ENCODE data around the gene TMEM120B.
A peak's percentile ranks its signal among the peaks of the same experiment; 100 is the strongest.
"Not testable (repeated sequence)": the region's sequence is repeated elsewhere in the genome, so short reads cannot be mapped to it uniquely, and the experiment has no call there.

TMEM120B gene

GRCh38 chr12:121701667-121702277, 10.8 kb upstream of the TMEM120B start:
- TF ChIP-seq CTCF (conservative IDR thresholded peaks at IDR 0.05) (no peak), ZFX (IDR thresholded peaks at IDR 0.05) (no peak)
- H3K27ac ChIP-seq: no peak overlapping the region

GRCh38 chr12:121702944-121703343, 9.6 kb upstream of the TMEM120B start:
- H3K27ac ChIP-seq: no peak overlapping the region
- TF ChIP-seq CTCF (conservative IDR thresholded peaks at IDR 0.05): no peak
- TF ChIP-seq ZFX (IDR thresholded peaks at IDR 0.05): no peak

GRCh38 chr12:121705514-121705913, 7.0 kb upstream of the TMEM120B start:
- no peak overlapping the region for H3K27ac ChIP-seq
- TF ChIP-seq ZFX (IDR thresholded peaks at IDR 0.05) (no peak), CTCF (conservative IDR thresholded peaks at IDR 0.05) (no peak)

GRCh38 chr12:121708313-121709063, 4.1 kb upstream of the TMEM120B start:
- no peak overlapping the region for H3K27ac ChIP-seq
- TF ChIP-seq ZFX (IDR thresholded peaks at IDR 0.05) (no peak), CTCF (conservative IDR thresholded peaks at IDR 0.05) (no peak)

- H3K27ac ChIP-seq: not testable (repeated sequence)
Measured at GRCh38 chr12:121709064-121709424, 3.5 kb upstream of the TMEM120B start.

- TF ChIP-seq ZFX (IDR thresholded peaks at IDR 0.05) (no peak), CTCF (conservative IDR thresholded peaks at IDR 0.05) (no peak)
- no peak overlapping the region for H3K27ac ChIP-seq
Measured at GRCh38 chr12:121709478-121709961, 3.0 kb upstream of the TMEM120B start.

- no peak for TF ChIP-seq CTCF (conservative IDR thresholded peaks at IDR 0.05)
- no peak for TF ChIP-seq ZFX (IDR thresholded peaks at IDR 0.05)
- peak overlapping the region; percentile 86 for H3K27ac ChIP-seq
Measured at GRCh38 chr12:121711361-121712189, 977 bp upstream of the TMEM120B start.
